Measurements from ENCODE around the gene YWHAE.
A peak's percentile ranks its signal among the peaks of the same experiment; 100 is the strongest.
"Not testable (repeated sequence)": the region's sequence is repeated elsewhere in the genome, so short reads cannot be mapped to it uniquely, and the experiment has no call there.

The YWHAE gene

GRCh38 chr17:1373707-1374237 lies 26.2 kb downstream of the YWHAE start:
- no peak for DNase-seq (ENCODE audit: low read depth)

DNA sequence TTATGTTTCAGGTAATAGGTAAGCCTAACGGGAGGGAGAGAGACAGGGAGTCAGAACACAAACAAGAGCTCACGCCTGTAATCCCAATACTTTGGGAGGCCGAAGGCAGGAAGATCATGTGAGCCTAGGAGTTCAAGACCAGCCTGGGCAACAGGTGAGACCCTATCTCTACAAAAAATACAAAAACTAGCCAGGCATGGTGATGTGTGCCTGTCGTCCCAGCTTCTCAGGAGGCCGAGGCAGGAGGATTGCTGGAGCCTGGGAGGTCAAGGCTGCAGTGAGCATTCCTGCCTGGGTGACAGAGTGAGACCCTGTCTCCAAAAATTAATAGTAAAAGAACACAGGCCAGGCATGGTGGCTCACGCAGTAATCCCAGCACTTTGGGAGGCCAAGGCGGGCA lies 27.4 kb downstream of the YWHAE start:
- no peak for DNase-seq (ENCODE audit: low read depth)

GRCh38 chr17:1371893-1372590 lies 28.0 kb downstream of the YWHAE start:
- DNase-seq (ENCODE audit: low read depth), result no peak

GRCh38 chr17:1368588-1368987 lies 31.4 kb downstream of the YWHAE start:
- no peak for DNase-seq (ENCODE audit: low read depth)

- DNase-seq (ENCODE audit: low read depth), result no peak
Measured at GRCh38 chr17:1367351-1367745, 32.7 kb downstream of the YWHAE start.

- no peak for DNase-seq (ENCODE audit: low read depth)
Measured at GRCh38 chr17:1366234-1366633, 33.8 kb downstream of the YWHAE start.

DNA sequence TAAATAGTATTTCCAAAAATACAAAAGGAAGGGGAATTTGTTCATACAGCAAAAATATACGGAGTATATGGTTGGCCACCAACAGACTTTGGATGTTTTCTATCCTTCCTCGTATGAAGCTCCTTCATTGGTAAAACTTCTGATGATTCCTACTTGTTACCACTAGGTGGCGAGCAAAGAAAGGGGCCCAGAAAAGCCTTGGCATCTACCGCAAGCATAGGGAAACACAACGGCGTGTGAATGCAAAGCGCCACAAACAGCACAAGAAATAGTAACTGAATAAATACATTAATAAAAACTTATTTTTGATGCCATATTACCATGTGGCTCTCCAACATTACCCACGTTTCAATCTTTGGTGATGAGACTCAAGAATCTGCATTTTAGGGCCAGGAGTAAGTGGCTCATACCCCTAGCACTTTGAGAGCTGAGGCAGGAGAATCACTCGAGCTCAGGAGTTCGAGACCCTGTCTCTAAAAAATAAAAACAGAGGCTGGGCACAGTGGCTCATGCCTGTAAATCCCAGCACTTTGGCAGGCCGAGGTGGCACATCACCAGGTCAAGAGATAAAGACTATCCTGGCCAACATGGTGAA lies 34.5 kb downstream of the YWHAE start:
- peak; percentile 53 for DNase-seq (ENCODE audit: low read depth)

GRCh38 chr17:1362964-1363363 lies 37.1 kb downstream of the YWHAE start:
- DNase-seq (ENCODE audit: low read depth), result no peak

DNA sequence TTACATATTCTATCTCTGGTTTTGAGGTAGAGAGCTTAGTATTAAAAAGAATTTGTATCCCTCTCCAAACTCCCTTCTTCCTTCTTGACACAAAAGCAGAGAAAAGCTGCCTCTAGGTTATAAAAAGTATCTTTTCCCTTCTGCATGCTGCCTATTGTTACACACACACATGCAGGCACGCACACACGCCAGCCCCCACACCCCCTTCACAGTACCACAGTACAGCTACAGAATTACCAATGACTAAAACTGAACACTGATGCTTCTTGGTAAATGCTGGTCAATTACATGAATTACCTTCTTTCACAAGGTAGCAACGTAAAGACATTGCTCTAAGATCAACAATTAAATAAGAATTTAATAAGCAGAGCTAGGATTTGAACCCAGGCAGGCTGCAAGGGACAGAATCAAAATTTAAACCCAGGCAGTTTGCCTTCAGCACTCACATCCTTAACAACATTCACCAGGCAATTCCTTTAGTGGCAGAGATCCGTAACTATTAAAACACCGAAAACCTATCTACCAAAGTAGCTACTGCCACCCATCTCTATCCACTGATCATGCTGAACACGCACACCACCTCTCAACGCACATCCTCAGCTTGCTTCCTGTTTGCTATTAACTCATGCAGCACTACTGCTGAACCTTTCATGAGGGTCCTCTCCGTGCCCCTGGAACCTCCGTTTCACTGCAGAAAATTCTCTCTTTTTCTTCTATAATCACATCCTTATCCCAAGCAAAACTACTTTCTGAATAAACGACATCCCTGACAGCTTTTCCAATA lies 37.8 kb downstream of the YWHAE start:
- no peak for DNase-seq (ENCODE audit: low read depth)

DNA sequence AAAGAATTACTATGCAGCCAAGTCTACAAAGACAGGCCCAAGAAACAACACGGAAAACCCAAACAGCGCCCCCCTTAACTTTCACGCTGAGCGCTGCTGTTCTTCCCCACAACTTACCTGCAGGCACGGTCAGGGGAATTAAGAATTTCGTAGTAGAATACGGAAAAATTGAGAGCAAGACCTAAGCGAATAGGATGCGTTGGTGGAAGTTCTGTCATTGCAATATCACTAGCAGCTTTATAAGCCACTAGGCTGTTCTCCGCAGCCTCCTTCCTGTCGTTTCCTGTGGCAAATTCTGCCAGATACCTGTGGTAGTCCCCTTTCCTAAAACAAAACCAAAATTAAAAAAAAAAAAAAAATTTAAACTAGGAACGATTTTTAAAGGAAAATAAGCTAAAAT lies 39.0 kb downstream of the YWHAE start:
- DNase-seq (ENCODE audit: low read depth), result no peak

- not testable (repeated sequence) for DNase-seq (ENCODE audit: low read depth)
Measured at GRCh38 chr17:1360315-1360714, 39.7 kb downstream of the YWHAE start.

GRCh38 chr17:1354030-1354429 lies 46.0 kb downstream of the YWHAE start:
- no peak for DNase-seq (ENCODE audit: low read depth)

GRCh38 chr17:1352530-1352929 lies 47.5 kb downstream of the YWHAE start:
- DNase-seq (ENCODE audit: low read depth), result not testable (repeated sequence)

DNA sequence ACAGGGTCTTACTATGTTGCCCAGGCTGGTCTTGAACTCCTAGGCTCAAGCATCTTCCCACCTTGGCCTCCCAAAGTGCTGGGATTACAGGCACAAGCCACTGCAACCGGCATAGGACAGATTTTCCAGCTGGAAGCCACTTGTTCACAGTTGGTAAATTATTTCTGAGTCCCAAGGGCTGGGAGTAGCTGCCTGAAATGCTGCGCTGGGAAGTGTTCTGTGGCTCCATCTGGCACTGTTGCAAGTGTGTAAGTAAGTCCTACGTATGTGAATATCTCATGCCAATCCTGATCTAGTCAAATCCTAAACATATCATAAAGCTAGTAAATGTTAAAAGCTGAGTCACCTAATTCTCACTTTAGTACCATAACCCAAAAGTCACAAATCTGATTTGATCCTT lies 48.1 kb downstream of the YWHAE start:
- no peak for DNase-seq (ENCODE audit: low read depth)

DNA sequence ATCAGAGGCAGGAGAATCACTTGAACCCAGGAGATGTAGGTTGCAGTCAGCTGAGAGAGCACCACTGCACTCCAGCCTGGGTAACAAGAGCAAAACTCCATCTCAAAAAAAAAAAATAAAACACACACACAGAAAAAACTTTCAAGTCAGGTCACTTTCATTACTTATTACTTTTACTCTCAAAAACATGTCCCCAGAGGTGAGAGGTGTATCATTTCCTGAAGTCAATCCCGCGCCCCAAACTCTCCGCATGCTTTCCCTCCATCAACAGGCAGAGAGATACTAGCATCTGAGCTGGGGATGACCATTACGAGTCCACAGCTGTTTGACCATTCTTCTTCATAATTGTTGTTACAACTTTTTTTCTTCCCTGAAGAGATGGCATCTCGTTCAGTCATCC lies 48.7 kb downstream of the YWHAE start:
- DNase-seq (ENCODE audit: low read depth), result no peak

- no peak for DNase-seq (ENCODE audit: low read depth)
Measured at GRCh38 chr17:1347589-1348323, 52.3 kb downstream of the YWHAE start.

DNA sequence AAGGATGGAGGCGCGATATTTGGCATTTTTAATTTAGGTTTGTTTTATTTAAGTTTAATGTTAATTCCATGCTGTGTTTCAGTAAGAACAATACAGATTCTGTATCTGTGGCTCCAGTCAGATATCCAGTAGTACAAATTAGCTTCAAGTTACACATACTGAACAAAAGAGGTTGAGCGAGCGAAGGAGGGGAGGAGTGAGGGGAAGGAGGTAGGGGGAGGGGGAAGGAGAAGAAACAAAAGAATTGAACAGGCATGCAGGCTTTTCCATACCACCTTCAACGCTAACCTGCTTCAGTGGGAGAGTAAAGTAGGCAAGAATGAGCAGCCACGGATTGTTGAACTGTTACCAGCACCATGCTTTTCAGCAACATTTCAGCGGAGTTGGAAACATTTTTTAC lies 55.5 kb downstream of the YWHAE start:
- no peak for DNase-seq (ENCODE audit: low read depth)

- DNase-seq (ENCODE audit: low read depth), result no peak
Measured at GRCh38 chr17:1343554-1343953, 56.5 kb downstream of the YWHAE start.

- DNase-seq (ENCODE audit: low read depth), result no peak
Measured at GRCh38 chr17:1340371-1340770, 59.7 kb downstream of the YWHAE start.

- no peak for DNase-seq (ENCODE audit: low read depth)
Measured at GRCh38 chr17:1331708-1332107, 68.3 kb downstream of the YWHAE start.

DNA sequence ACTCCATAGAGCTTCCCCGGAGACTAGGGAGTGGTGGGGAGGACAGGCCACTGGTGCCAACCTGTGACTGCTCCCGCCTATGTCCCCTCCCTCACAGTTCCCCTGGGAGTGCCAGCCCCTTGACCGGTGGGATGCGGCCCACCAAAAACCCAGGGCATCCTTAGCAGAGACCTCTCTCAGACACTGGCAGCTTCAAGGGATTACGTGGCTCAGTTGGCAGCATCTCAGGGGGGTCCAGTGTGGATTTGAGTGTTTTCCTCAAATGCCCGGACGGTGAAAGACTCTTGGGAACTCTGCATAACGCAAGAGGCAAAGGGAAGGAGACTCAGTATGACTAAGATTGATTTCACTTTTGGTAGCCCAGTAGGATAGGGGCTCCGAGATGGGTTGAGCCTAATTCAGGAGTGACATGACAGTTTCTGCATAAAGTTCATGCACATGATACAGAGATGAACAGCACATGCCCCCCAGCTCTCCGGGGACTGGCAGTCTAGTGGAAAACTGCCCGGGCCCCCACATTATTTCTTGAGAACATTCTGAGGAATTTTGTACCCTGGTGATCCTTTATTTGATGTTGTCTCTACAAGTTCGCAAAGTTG lies 70.2 kb downstream of the YWHAE start:
- no peak for DNase-seq (ENCODE audit: low read depth)

GRCh38 chr17:1328437-1328836 lies 71.6 kb downstream of the YWHAE start:
- no peak for DNase-seq (ENCODE audit: low read depth)
